ENCODE results near the gene PSENEN.
"Not testable (repeated sequence)": the region's sequence is repeated elsewhere in the genome, so short reads cannot be mapped to it uniquely, and the experiment has no call there.

The PSENEN gene

DNA sequence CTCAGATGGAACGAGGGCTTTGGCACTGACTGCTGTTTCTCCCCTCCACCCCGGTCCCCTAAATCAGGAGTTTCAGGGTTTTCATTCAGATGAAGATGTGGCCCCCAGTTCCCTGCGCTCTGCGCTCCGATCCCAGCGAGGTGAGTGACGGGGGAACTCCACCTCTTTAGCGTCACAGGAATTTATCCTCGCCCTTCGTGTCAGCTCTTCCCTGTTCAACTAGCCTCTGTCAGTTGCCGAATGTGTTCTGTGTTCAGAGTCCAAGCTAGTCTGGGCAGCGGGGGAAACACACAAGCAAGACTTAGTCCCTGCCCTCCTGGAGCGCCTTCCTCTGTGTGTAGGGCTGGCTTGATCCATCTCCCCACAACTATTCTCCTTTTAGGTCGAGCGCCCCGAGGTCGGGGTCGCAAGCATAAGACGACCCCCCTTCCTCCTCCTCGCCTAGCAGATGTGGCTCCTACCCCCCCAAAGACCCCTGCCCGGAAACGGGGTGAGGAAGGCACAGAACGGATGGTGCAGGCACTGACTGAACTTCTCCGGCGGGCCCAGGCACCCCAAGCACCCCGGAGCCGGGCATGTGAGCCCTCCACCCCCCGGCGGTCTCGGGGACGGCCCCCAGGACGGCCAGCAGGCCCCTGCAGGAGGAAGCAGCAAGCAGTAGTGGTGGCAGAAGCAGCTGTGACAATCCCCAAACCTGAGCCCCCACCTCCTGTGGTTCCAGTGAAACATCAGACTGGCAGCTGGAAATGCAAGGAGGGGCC lies 25.9 kb upstream of the PSENEN start:
- DNase-seq = no peak

- DNase-seq = no peak
These were observed 25.3 kb upstream of the PSENEN start for GRCh38 chr19:35720163-35720524.

- DNase-seq = no peak
These were observed 24.8 kb upstream of the PSENEN start for GRCh38 chr19:35720648-35721047.

GRCh38 chr19:35721374-35721773 lies 24.1 kb upstream of the PSENEN start:
- DNase-seq = no peak

GRCh38 chr19:35722461-35722860 lies 23.0 kb upstream of the PSENEN start:
- DNase-seq = no peak

DNA sequence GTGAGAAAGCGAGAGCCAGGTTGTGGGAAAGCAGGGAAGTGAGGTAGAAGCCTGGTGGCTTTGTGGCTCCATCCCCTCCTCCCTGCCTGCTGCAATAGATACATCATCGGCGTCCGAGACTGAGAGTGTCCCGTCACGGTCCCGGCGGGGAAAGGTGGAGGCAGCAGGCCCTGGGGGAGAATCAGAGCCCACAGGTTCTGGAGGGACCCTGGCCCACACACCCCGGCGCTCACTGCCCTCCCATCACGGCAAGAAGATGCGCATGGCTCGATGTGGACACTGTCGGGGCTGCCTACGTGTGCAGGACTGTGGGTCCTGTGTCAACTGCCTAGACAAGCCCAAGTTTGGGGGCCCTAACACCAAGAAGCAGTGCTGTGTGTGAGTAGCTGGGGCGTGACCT lies 22.6 kb upstream of the PSENEN start:
- no peak for DNase-seq

DNA sequence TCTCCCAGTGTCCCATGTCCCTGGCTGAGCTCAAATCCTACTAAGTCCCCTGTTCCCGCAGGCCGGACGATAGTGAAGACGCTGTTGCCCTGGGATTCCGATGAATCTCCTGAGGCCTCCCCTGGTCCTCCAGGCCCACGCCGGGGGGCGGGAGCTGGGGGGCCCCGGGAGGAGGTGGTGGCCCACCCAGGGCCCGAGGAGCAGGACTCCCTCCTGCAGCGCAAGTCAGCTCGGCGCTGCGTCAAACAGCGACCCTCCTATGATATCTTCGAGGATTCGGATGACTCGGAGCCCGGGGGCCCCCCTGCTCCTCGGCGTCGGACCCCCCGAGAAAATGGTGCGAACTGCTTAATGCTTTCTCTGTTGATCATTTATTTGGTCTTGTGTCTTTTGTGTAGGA lies 21.8 kb upstream of the PSENEN start:
- no peak for DNase-seq

- DNase-seq = not testable (repeated sequence)
These were observed 21.3 kb upstream of the PSENEN start for GRCh38 chr19:35724132-35724531.

- DNase-seq = no peak
These were observed 20.9 kb upstream of the PSENEN start for GRCh38 chr19:35724560-35724959.

GRCh38 chr19:35725216-35725861 lies 20.1 kb upstream of the PSENEN start:
- no peak for DNase-seq

DNA sequence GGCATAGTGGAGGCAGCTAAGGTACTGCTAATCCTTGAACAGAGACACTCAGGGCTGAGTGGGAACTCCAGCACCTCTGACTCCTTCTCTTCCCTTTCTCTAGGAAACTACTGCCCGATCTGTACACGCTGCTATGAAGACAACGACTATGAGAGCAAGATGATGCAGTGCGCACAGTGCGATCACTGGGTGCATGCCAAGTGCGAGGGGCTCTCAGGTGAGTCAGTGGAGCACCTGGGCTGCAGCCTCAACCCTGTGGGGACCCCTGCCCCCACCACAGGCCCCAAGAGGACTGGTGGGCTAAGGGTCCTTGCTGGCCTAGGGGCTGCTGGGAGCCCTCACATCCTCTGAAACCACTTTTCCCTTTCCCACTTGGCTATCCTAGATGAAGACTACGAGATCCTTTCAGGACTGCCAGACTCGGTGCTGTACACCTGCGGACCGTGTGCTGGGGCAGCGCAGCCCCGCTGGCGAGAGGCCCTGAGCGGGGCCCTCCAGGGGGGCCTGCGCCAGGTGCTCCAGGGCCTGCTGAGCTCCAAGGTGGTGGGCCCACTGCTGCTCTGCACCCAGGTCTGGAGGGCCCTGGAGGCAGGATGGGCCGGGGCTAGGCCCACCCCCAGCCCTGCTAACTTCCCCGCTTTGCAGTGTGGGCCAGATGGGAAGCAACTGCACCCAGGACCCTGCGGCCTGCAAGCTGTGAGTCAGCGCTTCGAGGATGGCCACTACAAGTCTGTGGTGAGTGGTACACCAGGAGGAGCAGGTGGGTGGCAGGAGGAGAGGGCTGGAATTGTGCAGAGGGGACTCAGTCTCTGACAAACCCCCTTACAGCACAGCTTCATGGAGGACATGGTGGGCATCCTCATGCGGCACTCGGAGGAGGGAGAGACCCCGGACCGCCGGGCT lies 18.1 kb upstream of the PSENEN start:
- no peak for DNase-seq

DNA sequence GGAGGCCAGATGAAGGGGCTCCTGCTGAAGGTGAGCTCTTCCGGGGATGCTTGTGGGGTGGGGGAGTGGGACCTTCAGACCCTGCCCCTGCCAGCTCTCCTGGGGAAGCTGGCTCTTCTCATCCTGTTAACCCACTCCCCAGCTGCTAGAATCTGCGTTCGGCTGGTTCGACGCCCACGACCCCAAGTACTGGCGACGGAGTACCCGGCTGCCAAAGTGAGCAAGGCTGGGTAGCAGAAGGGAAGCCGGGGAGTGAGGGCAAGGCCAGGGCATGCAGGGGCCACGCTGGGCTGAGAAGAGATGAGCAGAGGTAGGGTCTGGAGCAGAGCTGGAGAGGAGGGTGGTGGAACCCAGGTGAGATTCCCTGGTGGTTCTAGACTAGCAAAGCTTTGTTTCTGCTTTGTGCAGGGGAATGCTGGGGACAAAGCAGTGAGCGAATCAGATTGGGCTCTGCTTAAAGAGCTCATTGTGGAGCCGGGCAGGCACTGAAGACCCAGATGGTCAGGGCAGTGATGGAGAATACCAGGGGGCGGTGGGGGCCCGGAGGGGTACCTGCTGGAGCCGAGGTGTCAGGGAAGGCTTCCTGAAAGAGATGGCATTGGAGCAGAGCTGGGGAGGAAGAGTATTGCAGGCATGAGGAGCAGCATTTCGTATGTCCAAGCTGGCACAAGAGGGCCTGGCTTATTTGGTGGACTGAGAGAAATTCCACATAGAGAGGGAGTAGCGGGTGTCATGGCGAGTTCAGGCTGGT lies 17.3 kb upstream of the PSENEN start:
- DNase-seq = no peak

DNA sequence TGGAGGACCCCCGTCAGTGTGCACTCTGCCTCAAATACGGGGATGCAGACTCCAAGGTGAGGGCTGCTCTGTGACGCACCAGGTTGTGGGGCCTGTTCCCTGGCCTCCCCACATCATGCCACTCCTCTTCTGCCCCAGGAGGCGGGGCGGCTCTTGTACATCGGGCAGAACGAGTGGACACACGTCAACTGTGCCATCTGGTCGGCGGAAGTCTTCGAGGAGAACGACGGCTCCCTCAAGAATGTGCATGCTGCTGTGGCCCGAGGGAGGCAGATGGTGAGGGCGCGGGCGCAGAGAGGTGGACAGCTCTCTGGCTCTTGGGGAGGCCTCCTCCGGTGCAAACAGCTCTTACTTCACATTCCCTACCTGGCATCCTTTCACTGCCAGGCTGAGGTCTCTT lies 16.4 kb upstream of the PSENEN start:
- DNase-seq = no peak

DNA sequence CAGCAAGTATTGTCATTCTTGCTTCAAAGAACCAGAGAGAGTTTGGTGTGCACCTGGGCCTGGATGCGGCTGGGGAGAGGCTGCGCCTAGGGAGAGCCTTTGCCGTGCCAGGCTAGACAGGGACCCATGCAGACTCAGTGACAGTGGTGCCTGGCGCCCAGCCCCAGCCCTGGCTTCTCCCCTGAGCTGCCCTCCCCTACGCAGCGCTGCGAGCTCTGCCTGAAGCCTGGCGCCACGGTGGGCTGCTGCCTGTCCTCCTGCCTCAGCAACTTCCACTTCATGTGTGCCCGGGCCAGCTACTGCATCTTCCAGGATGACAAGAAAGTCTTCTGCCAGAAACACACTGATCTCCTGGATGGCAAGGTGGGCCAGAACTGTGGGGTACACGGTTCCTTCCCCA lies 15.7 kb upstream of the PSENEN start:
- no peak for DNase-seq

DNA sequence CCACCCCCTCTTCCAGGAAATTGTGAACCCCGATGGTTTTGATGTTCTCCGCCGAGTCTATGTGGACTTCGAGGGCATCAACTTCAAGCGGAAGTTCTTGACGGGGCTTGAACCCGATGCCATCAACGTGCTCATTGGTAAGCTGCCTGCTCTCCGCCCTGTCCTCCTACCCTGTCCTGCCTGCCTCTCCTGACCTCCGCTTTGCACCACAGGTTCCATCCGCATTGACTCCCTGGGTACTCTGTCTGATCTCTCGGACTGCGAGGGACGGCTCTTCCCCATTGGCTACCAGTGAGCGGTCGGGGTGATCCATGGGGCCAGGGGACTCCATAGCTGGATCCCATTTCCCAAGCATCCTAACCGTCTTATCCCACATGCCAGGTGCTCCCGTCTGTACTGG lies 15.1 kb upstream of the PSENEN start:
- no peak for DNase-seq

- no peak for DNase-seq
These were observed 14.1 kb upstream of the PSENEN start for GRCh38 chr19:35731353-35731752.

- no peak for DNase-seq
These were observed 13.6 kb upstream of the PSENEN start for GRCh38 chr19:35731779-35732405.

DNA sequence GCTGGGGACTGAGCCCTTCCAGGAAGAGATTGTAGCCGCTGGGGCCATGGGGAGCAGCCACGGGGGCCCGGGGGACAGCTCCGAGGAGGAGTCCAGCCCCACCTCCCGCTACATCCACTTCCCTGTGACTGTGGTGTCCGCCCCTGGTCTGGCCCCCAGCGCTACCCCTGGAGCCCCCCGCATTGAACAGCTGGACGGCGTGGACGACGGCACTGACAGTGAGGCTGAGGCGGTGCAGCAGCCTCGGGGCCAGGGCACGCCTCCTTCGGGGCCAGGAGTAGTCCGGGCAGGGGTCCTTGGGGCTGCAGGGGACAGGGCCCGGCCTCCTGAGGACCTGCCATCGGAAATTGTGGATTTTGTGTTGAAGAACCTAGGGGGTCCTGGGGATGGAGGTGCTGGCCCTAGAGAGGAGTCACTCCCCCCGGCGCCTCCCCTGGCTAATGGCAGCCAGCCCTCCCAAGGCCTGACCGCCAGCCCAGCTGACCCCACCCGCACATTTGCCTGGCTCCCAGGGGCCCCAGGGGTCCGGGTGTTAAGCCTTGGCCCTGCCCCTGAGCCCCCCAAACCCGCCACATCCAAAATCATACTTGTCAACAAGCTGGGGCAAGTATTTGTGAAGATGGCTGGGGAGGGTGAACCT lies 12.8 kb upstream of the PSENEN start:
- DNase-seq = no peak

DNA sequence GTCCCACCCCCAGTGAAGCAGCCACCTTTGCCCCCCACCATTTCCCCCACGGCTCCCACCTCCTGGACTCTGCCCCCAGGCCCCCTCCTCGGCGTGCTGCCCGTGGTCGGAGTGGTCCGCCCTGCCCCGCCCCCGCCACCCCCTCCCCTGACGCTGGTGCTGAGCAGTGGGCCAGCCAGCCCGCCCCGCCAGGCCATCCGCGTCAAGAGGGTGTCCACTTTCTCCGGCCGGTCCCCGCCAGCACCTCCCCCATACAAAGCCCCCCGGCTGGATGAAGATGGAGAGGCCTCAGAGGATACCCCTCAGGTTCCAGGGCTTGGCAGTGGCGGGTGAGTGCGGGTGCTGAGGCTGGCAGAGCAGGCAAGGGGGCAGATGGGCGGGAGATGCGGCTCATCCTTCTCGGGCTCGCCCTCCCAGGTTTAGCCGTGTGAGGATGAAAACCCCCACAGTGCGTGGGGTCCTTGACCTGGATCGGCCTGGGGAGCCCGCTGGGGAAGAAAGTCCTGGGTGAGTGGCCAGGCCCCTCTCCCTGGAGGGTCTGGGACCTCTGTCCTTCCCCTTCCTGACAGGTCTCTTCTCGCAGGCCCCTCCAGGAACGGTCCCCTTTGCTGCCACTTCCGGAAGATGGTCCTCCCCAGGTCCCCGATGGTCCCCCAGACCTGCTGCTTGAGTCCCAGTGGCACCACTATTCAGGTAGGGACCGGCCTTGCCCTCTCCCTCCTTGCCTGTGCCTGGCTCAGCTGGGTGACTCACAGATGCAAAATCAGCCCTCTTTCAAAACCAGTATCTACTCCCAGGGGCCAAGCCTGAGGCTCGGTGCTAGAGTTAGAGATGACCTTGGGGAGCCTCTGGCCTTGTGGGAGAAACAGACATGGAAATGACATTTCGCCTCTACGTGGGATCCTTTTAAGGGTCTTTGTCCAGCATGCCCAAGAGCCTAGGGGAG lies 12.0 kb upstream of the PSENEN start:
- DNase-seq = no peak

DNA sequence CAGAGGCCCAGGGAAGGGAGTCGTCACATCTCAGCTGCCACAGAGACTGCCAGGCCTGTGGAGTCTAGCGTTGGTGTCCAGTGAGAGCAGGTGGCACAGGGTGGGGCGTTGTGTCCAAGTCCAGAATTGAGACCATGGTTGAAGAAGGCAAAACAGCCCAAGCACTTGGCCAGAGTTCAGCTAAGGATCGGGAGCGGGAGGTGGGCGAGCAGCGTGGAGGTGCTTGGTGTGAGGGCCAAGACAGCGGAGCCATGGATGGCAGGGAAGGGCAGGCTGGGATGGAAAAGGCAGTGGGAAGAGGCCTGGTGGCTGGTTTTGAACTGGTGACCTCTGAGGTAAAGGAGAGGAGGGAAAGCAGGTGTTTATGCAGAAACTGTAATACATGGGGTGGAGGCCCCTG lies 11.2 kb upstream of the PSENEN start:
- DNase-seq = no peak

DNA sequence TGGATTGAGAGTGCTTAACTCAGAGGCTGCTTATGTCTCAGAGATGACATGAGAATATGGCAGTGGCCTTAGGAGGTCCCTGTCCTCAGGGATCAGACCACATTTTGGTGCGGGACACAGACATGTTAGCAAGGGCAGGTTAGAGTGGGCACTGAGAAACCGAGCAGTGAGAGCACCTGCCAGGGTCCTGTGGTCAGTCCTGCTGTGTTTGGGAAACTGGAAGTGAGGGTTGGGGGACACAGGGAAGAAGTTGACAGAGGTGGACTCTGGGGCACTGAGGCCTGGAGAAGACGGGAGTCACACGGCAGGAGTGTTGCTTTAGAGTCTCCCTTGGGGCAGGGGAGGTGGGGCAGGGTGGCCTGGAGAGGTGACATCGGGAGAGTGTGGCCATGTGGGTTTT lies 10.6 kb upstream of the PSENEN start:
- DNase-seq = no peak
